Activated naive CD4-positive, alpha-beta T cell treated with anti-CD3 and anti-CD28 coated beads, Interleukin-2, amount 50 U/mL, for 16 hours (primary cell): ENCODE measurements around the gene PASK.

Source experiments
- DNase-seq: peaks from one replicate; pipeline ENCODE4 v3.0.0-alpha.2; 2020

PASK gene

GRCh38 chr2:241179899-241180298 lies 30.6 kb upstream of the PASK start:
- DNase-seq, result no peak

- DNase-seq, result no peak
Measured at GRCh38 chr2:241178961-241179360, 29.7 kb upstream of the PASK start.

- no peak for DNase-seq
Measured at GRCh38 chr2:241177526-241178334, 28.5 kb upstream of the PASK start.

GRCh38 chr2:241173557-241173956 lies 24.3 kb upstream of the PASK start:
- no peak for DNase-seq

- DNase-seq, result no peak
Measured at GRCh38 chr2:241168366-241168765, 19.1 kb upstream of the PASK start.

- no peak for DNase-seq
Measured at GRCh38 chr2:241163601-241164118, 14.4 kb upstream of the PASK start.

GRCh38 chr2:241161646-241162281 lies 12.5 kb upstream of the PASK start:
- DNase-seq, result no peak

- DNase-seq, result no peak
Measured at GRCh38 chr2:241160318-241160717, 11.0 kb upstream of the PASK start.

GRCh38 chr2:241159116-241159515 lies 9.8 kb upstream of the PASK start:
- DNase-seq, result no peak

- DNase-seq, result no peak
Measured at GRCh38 chr2:241158546-241158900, 9.3 kb upstream of the PASK start.

- no peak for DNase-seq
Measured at GRCh38 chr2:241157841-241158545, 8.7 kb upstream of the PASK start.

GRCh38 chr2:241156971-241157441 lies 7.7 kb upstream of the PASK start:
- no peak for DNase-seq

GRCh38 chr2:241155936-241156335 lies 6.7 kb upstream of the PASK start:
- no peak for DNase-seq

- DNase-seq, result peak; percentile 20
Measured at GRCh38 chr2:241154915-241155314, 5.6 kb upstream of the PASK start.

GRCh38 chr2:241153616-241154015 lies 4.3 kb upstream of the PASK start:
- DNase-seq, result no peak

- no peak for DNase-seq
Measured at GRCh38 chr2:241151934-241152660, 2.8 kb upstream of the PASK start.

GRCh38 chr2:241150660-241151530 lies 1.6 kb upstream of the PASK start:
- DNase-seq, result no peak

GRCh38 chr2:241149925-241150659 lies 820 bp upstream of the PASK start, which contains the start of gene PPP1R7:
Gene PPP1R7, plus strand, starts transcription at chr2:241150467. Its CDS starts 29 bp downstream, at chr2:241150496.
- DNase-seq, result peak; percentile 95

GRCh38 chr2:241149675-241149924 lies 328 bp upstream of the PASK start:
- no peak for DNase-seq

- no peak for DNase-seq
Measured at GRCh38 chr2:241148239-241148638, 1.0 kb downstream of the PASK start.

GRCh38 chr2:241147336-241147735 lies 1.9 kb downstream of the PASK start:
- no peak for DNase-seq
